Stimulated activated CD8-positive, alpha-beta memory T cell treated with anti-CD3 and anti-CD28 coated beads, Interleukin-12 subunit alpha, Interleukin-12 subunit beta, amount 100 ng/mL, for 24 hours (primary cell): ENCODE results near the gene ANGPTL4.
"Not testable (repeated sequence)": the region's sequence is repeated elsewhere in the genome, so short reads cannot be mapped to it uniquely, and the experiment has no call there.

Experiments
- DNase-seq: peaks from one replicate; pipeline ENCODE4 v3.0.0-alpha.2; 2020; ENCODE audit errors: extremely low read depth

The ANGPTL4 gene

GRCh38 chr19:8389891-8390616 lies 26.1 kb downstream of the ANGPTL4 start, which contains the start of gene RAB11B:
Gene RAB11B (plus strand): TSS chr19:8390360. CDS start chr19:8390417, 57 bp downstream.
- DNase-seq = peak; percentile 94

- peak; percentile 77 for DNase-seq
Measured at GRCh38 chr19:8390617-8390981, 26.6 kb downstream of the ANGPTL4 start.

- no peak for DNase-seq
Measured at GRCh38 chr19:8391198-8392016, 27.5 kb downstream of the ANGPTL4 start.

GRCh38 chr19:8392017-8392591 lies 28.1 kb downstream of the ANGPTL4 start:
- DNase-seq = no peak

GRCh38 chr19:8393192-8393870 lies 29.4 kb downstream of the ANGPTL4 start:
- DNase-seq = no peak

- no peak for DNase-seq
Measured at GRCh38 chr19:8393871-8394250, 29.9 kb downstream of the ANGPTL4 start.

- DNase-seq = no peak
Measured at GRCh38 chr19:8395621-8396082, 31.7 kb downstream of the ANGPTL4 start.

GRCh38 chr19:8396185-8396562 lies 32.2 kb downstream of the ANGPTL4 start:
- DNase-seq = no peak

GRCh38 chr19:8396563-8397203 lies 32.7 kb downstream of the ANGPTL4 start:
- peak; percentile 34 for DNase-seq

GRCh38 chr19:8397271-8397670 lies 33.3 kb downstream of the ANGPTL4 start:
- DNase-seq = no peak

GRCh38 chr19:8397746-8398310 lies 33.9 kb downstream of the ANGPTL4 start:
- DNase-seq = no peak

- DNase-seq = no peak
Measured at GRCh38 chr19:8398311-8398771, 34.4 kb downstream of the ANGPTL4 start.

GRCh38 chr19:8399681-8400188 lies 35.8 kb downstream of the ANGPTL4 start:
- no peak for DNase-seq

- DNase-seq = no peak
Measured at GRCh38 chr19:8401981-8402411, 38.0 kb downstream of the ANGPTL4 start.

- no peak for DNase-seq
Measured at GRCh38 chr19:8403098-8403819, 39.3 kb downstream of the ANGPTL4 start.

GRCh38 chr19:8403820-8404109 lies 39.8 kb downstream of the ANGPTL4 start:
- no peak for DNase-seq

- DNase-seq = no peak
Measured at GRCh38 chr19:8404391-8405151, 40.6 kb downstream of the ANGPTL4 start.

GRCh38 chr19:8410718-8411117 lies 46.8 kb downstream of the ANGPTL4 start:
- not testable (repeated sequence) for DNase-seq

GRCh38 chr19:8412783-8413628 lies 49.1 kb downstream of the ANGPTL4 start, which contains the start of gene MARCHF2:
Gene MARCHF2 (plus strand): TSS chr19:8413305. CDS start chr19:8421841, 8,536 bp downstream.
- DNase-seq = peak; percentile 82
